Measurements from ENCODE around the gene TAS2R14. TPM values are rescaled to one million over a fixed set of nuclear protein-coding genes. Genes with fewer than 3 reads are reported as not detected.

The TAS2R14 gene
- total and polyA plus RNA-seq, 2 donors (not counting 1 experiment from before 2014, with no cell fraction given), result 2.0 to 2.6 TPM

- Histone ChIP-seq H3K36me3 (ENCODE audit: control insufficient read depth, insufficient read depth, low read length) (no peaks in the 10 kb centered on the region), H3K27me3 (ENCODE audit: control insufficient read depth, insufficient read depth, low read length) (no peaks in the 10 kb centered on the region), H3K79me2 (ENCODE audit: control insufficient read depth, insufficient read depth, low read length) (no peaks in the 10 kb centered on the region), H3K4me2 (ENCODE audit: extremely low read depth, insufficient read depth, low read length) (no peak overlapping the region), H3K4me3 (replicated peaks in 1 of 4; ENCODE audit: control extremely low read depth in 1 of 4, insufficient read depth in 1 of 4, low read depth in 3 of 4, low read length in 4 of 4) (no peak overlapping the region), H2AFZ (ENCODE audit: low read length) (no peak overlapping the region), H3K27ac (ENCODE audit: insufficient read depth, low read length) (no peak overlapping the region), H3K9me3 (ENCODE audit: control insufficient read depth, insufficient read depth, low read depth, low read length) (no peaks in the 10 kb centered on the region), H4K20me1 (ENCODE audit: control insufficient read depth, extremely low read depth, insufficient read depth, low read length) (no peaks in the 10 kb centered on the region), H3K9ac (ENCODE audit: insufficient read depth, low read length) (no peak overlapping the region), H3K4me1 (ENCODE audit: control insufficient read depth, extremely low read depth, insufficient read depth, low read length) (no peaks in the 10 kb centered on the region)
- no peak for TF ChIP-seq EZH2 (IDR thresholded peaks at IDR 0.05; ENCODE audit: low read length, missing control alignments)
- TF ChIP-seq CTCF (conservative IDR thresholded peaks at IDR 0.05 in 1 of 2, IDR thresholded peaks at IDR 0.05 in 1 of 2; ENCODE audit: low read depth in 1 of 2, low read length in 2 of 2), result no peak
- DNase-seq (ENCODE audit: low read depth in 2 of 2), result no peak
These were observed 28.7 kb downstream of the TAS2R14 start for GRCh38 chr12:10910380-10910779.

GRCh38 chr12:10909462-10909861, 29.6 kb downstream of the TAS2R14 start, which contains the start of gene TAS2R13:
Gene TAS2R13, minus strand, starts transcription at chr12:10909562. Its CDS starts 264 bp downstream, at chr12:10909298.
- no peaks in the 10 kb centered on the region for H4K20me1 ChIP-seq (ENCODE audit: control insufficient read depth, extremely low read depth, insufficient read depth, low read length)
- H3K27me3 ChIP-seq (ENCODE audit: control insufficient read depth, insufficient read depth, low read length), result no peaks in the 10 kb centered on the region
- TF ChIP-seq CTCF (conservative IDR thresholded peaks at IDR 0.05 in 1 of 2, IDR thresholded peaks at IDR 0.05 in 1 of 2; ENCODE audit: low read depth in 1 of 2, low read length in 2 of 2), result no peak
- TF ChIP-seq EZH2 (IDR thresholded peaks at IDR 0.05; ENCODE audit: low read length, missing control alignments), result no peak

GRCh38 chr12:10904686-10905085, 34.4 kb downstream of the TAS2R14 start:
- H3K4me1 ChIP-seq (ENCODE audit: control insufficient read depth, extremely low read depth, insufficient read depth, low read length), result no peaks in the 10 kb centered on the region
- H3K9me3 ChIP-seq (ENCODE audit: control insufficient read depth, insufficient read depth, low read depth, low read length), result no peaks in the 10 kb centered on the region
- H3K27ac ChIP-seq (ENCODE audit: insufficient read depth, low read length), result no peak overlapping the region
- no peaks in the 10 kb centered on the region for H3K36me3 ChIP-seq (ENCODE audit: control insufficient read depth, insufficient read depth, low read length)
- no peak overlapping the region for H3K4me2 ChIP-seq (ENCODE audit: extremely low read depth, insufficient read depth, low read length)
- H2AFZ ChIP-seq (ENCODE audit: low read length), result no peak overlapping the region
- no peak overlapping the region for H3K9ac ChIP-seq (ENCODE audit: insufficient read depth, low read length)
- no peak overlapping the region for H3K4me3 ChIP-seq (replicated peaks in 1 of 4; ENCODE audit: control extremely low read depth in 1 of 4, insufficient read depth in 1 of 4, low read depth in 3 of 4, low read length in 4 of 4)
- DNase-seq (ENCODE audit: low read depth in 2 of 2), result no peak
- H3K27me3 ChIP-seq (ENCODE audit: control insufficient read depth, insufficient read depth, low read length), result no peaks in the 10 kb centered on the region
- no peaks in the 10 kb centered on the region for H3K79me2 ChIP-seq (ENCODE audit: control insufficient read depth, insufficient read depth, low read length)
- H4K20me1 ChIP-seq (ENCODE audit: control insufficient read depth, extremely low read depth, insufficient read depth, low read length), result no peaks in the 10 kb centered on the region
- no peak for TF ChIP-seq CTCF (conservative IDR thresholded peaks at IDR 0.05 in 1 of 2, IDR thresholded peaks at IDR 0.05 in 1 of 2; ENCODE audit: low read depth in 1 of 2, low read length in 2 of 2)
- TF ChIP-seq EZH2 (IDR thresholded peaks at IDR 0.05; ENCODE audit: low read length, missing control alignments), result no peak

More at GRCh38 chr12:10909462-10909861, 29.6 kb downstream of the TAS2R14 start, which contains the start of gene TAS2R13:
- Histone ChIP-seq H3K4me1 (ENCODE audit: control insufficient read depth, extremely low read depth, insufficient read depth, low read length) (no peaks in the 10 kb centered on the region), H3K27ac (ENCODE audit: insufficient read depth, low read length) (no peak within 1 kb of the TSS), H3K9me3 (ENCODE audit: control insufficient read depth, insufficient read depth, low read depth, low read length) (no peaks in the 10 kb centered on the region), H2AFZ (ENCODE audit: low read length) (no peak within 1 kb of the TSS), H3K4me3 (replicated peaks in 1 of 4; ENCODE audit: control extremely low read depth in 1 of 4, insufficient read depth in 1 of 4, low read depth in 3 of 4, low read length in 4 of 4) (no peak within 1 kb of the TSS), H3K4me2 (ENCODE audit: extremely low read depth, insufficient read depth, low read length) (no peak within 1 kb of the TSS), H3K36me3 (ENCODE audit: control insufficient read depth, insufficient read depth, low read length) (no peaks in the 10 kb centered on the region), H3K9ac (ENCODE audit: insufficient read depth, low read length) (no peak within 1 kb of the TSS), H3K79me2 (ENCODE audit: control insufficient read depth, insufficient read depth, low read length) (no peaks in the 10 kb centered on the region)
- DNase-seq (ENCODE audit: low read depth in 2 of 2), result no peak
